ENCODE data around the gene TEX44. TPM values are rescaled to one million over a fixed set of nuclear protein-coding genes. Genes with fewer than 3 reads are reported as not detected.

The TEX44 gene
- polyA plus RNA-seq, 1 donor from 2014 or later: not detected

DNA sequence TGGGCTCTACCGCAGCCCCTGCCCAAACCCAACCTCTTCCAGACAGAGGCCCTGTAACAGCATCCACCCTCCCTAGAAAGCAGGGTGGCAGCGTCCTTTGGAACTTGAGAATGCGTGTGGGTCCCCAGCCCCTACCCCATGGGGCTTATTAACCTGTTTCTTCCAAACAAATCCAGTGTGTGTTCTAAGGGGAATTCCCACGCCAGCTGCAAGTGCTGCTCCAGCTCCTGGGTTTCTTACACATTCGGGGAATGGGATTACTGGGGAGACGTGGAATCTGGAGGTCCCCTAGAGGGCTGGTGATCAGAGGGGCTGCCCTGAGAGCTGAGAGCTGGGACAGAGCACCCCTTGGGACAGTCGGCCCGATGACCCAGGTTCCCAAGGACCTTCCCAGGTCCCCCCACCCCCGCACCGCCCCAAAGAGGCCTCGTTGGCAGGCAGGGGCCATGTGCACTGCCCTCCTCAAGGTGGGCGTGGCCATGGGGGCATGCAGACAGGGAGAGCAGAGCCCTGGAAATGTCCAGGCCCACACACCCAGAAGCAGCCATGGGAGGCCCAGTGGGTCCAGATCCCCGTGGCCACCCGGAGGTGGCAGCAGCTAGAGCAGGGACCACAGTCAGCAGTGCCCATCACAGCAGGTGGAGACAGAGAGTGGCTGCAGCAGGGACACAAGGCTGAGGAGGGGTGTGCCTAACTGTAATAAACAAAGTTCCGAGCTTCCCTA is 18.8 kb upstream of the TEX44 start:
- Histone ChIP-seq H3K4me3 (ENCODE audit: low read length) (no peak overlapping the region), H3K9ac (ENCODE audit: low read length) (no peak overlapping the region), H3K27ac (ENCODE audit: low read length) (no peak overlapping the region), H3K9me3 (ENCODE audit: low read length) (no peaks in the 10 kb centered on the region), H4K20me1 (ENCODE audit: insufficient read depth) (no peaks in the 10 kb centered on the region), H2AFZ (ENCODE audit: low read depth, low read length) (no peak overlapping the region), H3K27me3 (ENCODE audit: insufficient read depth, low read depth, low read length) (no peaks in the 10 kb centered on the region), H3K36me3 (ENCODE audit: insufficient read depth, low read length) (no peaks in the 10 kb centered on the region), H3K79me2 (replicated peaks; ENCODE audit: insufficient read depth, low read length) (no peaks in the 10 kb centered on the region), H3K9me2 (ENCODE audit: insufficient read depth, low read length) (no peaks in the 10 kb centered on the region), H3F3A (ENCODE audit: insufficient read depth, low read length, poor library complexity, severe bottlenecking) (no peaks in the 10 kb centered on the region), H3K4me2 (ENCODE audit: low read length) (no peak overlapping the region)
- TF ChIP-seq CTCF (IDR thresholded peaks at IDR 0.05; ENCODE audit: poor library complexity, severe bottlenecking) (no peak), EP300 (conservative IDR thresholded peaks at IDR 0.05; ENCODE audit: poor library complexity, severe bottlenecking) (no peak), MXI1 (conservative IDR thresholded peaks at IDR 0.05; ENCODE audit: poor library complexity, severe bottlenecking) (no peak)

GRCh38 chr2:231575612-231576256 is 16.9 kb upstream of the TEX44 start:
- no peaks in the 10 kb centered on the region for H3K9me3 ChIP-seq (ENCODE audit: low read length)
- no peaks in the 10 kb centered on the region for H3K36me3 ChIP-seq (ENCODE audit: insufficient read depth, low read length)
- H3K4me2 ChIP-seq (ENCODE audit: low read length): no peak overlapping the region
- no peak overlapping the region for H3K4me3 ChIP-seq (ENCODE audit: low read length)
- H3K9me2 ChIP-seq (ENCODE audit: insufficient read depth, low read length): no peaks in the 10 kb centered on the region
- H3F3A ChIP-seq (ENCODE audit: insufficient read depth, low read length, poor library complexity, severe bottlenecking): no peaks in the 10 kb centered on the region
- H2AFZ ChIP-seq (ENCODE audit: low read depth, low read length): no peak overlapping the region
- H3K27ac ChIP-seq (ENCODE audit: low read length): no peak overlapping the region
- no peaks in the 10 kb centered on the region for H4K20me1 ChIP-seq (ENCODE audit: insufficient read depth)
- TF ChIP-seq POLR2AphosphoS5 (IDR thresholded peaks at IDR 0.05) (no peak), SMC3 (conservative IDR thresholded peaks at IDR 0.05; ENCODE audit: poor library complexity) (no peak), MXI1 (conservative IDR thresholded peaks at IDR 0.05; ENCODE audit: poor library complexity, severe bottlenecking) (no peak), EP300 (conservative IDR thresholded peaks at IDR 0.05; ENCODE audit: poor library complexity, severe bottlenecking) (no peak), TAF1 (IDR thresholded peaks at IDR 0.05; ENCODE audit: low read depth) (no peak), RAD21 (conservative IDR thresholded peaks at IDR 0.05) (no peak), EZH2 (IDR thresholded peaks at IDR 0.05; ENCODE audit: borderline replicate concordance, insufficient read depth, low read length, poor library complexity, severe bottlenecking) (no peak), CTCF (IDR thresholded peaks at IDR 0.05; ENCODE audit: poor library complexity, severe bottlenecking) (no peak)
- TF ChIP-seq, protein P1, sequence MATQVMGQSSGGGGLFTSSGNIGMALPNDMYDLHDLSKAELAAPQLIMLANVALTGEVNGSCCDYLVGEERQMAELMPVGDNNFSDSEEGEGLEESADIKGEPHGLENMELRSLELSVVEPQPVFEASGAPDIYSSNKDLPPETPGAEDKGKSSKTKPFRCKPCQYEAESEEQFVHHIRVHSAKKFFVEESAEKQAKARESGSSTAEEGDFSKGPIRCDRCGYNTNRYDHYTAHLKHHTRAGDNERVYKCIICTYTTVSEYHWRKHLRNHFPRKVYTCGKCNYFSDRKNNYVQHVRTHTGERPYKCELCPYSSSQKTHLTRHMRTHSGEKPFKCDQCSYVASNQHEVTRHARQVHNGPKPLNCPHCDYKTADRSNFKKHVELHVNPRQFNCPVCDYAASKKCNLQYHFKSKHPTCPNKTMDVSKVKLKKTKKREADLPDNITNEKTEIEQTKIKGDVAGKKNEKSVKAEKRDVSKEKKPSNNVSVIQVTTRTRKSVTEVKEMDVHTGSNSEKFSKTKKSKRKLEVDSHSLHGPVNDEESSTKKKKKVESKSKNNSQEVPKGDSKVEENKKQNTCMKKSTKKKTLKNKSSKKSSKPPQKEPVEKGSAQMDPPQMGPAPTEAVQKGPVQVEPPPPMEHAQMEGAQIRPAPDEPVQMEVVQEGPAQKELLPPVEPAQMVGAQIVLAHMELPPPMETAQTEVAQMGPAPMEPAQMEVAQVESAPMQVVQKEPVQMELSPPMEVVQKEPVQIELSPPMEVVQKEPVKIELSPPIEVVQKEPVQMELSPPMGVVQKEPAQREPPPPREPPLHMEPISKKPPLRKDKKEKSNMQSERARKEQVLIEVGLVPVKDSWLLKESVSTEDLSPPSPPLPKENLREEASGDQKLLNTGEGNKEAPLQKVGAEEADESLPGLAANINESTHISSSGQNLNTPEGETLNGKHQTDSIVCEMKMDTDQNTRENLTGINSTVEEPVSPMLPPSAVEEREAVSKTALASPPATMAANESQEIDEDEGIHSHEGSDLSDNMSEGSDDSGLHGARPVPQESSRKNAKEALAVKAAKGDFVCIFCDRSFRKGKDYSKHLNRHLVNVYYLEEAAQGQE (IDR thresholded peaks at IDR 0.05; ENCODE audit: borderline replicate concordance): no peak
- H3K9ac ChIP-seq (ENCODE audit: low read length): no peak overlapping the region
- no peaks in the 10 kb centered on the region for H3K79me2 ChIP-seq (replicated peaks; ENCODE audit: insufficient read depth, low read length)
- H3K27me3 ChIP-seq (ENCODE audit: insufficient read depth, low read depth, low read length): no peaks in the 10 kb centered on the region

Measured in neural cell (in vitro differentiated cells).